GM12878 (cell line): ENCODE measurements around the gene DGKE. TPM values are rescaled to one million over a fixed set of nuclear protein-coding genes. Genes with fewer than 3 reads are reported as not detected.
A peak's percentile ranks its signal among the peaks of the same experiment; 100 is the strongest.

Experiments used
- ATAC-seq: fragments of 200-7000 bp; cut with Tn5 transposase; 3 replicates; pipeline ENCODE4 v1.9.1; 2020; ENCODE audit warnings: mild to moderate bottlenecking, moderate library complexity
- BruUV-seq: library from RNA; stranded (reverse); fragments of 400-500 nt; replicated peaks from 2 replicates; lab custom pipeline; 2021; lab: Mats Ljungman, UMichigan
- CTCF ChIA-PET: fragments of 300-600 bp; sonication (Branson Sonifier 250); formaldehyde crosslinking; extraction: SDS; loops from one replicate; lab custom pipeline; 2021; ENCODE audit warnings: inconsistent platforms; lab: Yijun Ruan, JAX
- POLR2A ChIA-PET: fragments of 350-600 bp; formaldehyde crosslinking; extraction: SDS; loops from one replicate; lab custom pipeline; 2021; ENCODE audit warnings: inconsistent platforms; lab: Charles Lee
- RAD21 ChIA-PET: fragments of 300-600 bp; sonication (Branson Sonifier 250); formaldehyde crosslinking; loops from one replicate; lab custom pipeline; 2023; ENCODE audit warnings: antibody characterized with exemption; ENCODE audit not compliant: unreplicated experiment; lab: Charles Lee
- SMC1A ChIA-PET: fragments of 300-600 bp; sonication (Branson Sonifier 250); formaldehyde crosslinking; loops from one replicate; lab custom pipeline; 2023; ENCODE audit not compliant: unreplicated experiment, uncharacterized antibody; lab: Charles Lee
- DNase-seq: peaks from one replicate; pipeline ENCODE4 v3.0.0-alpha.2; 2011; ENCODE audit warnings: low read depth, low spot score
- FAIRE-seq: peaks from 3 replicates; lab custom pipeline; 2011; peaks lifted over from hg19 to GRCh38; lab: Jason Lieb, UNC
- H2AFZ ChIP-seq: 2 replicates; pipeline ENCODE4 v1.6.0; 2011; ENCODE audit warnings: low read depth, low read length, control low read depth; ENCODE audit not compliant: control insufficient read depth
- H3K27ac ChIP-seq: 2 replicates; pipeline ENCODE4 v1.5.1; 2011; ENCODE audit warnings: control low read depth; ENCODE audit not compliant: control insufficient read depth, insufficient read depth
- H3K27me3 ChIP-seq, 2 experiments: replicated peaks in 1 of 2; 2 replicates each; pipeline versions ENCODE4 v1.6.0 to v1.6.1; 2011; ENCODE audit warnings: low read length in 1 of 2; ENCODE audit not compliant: control insufficient read depth in 2 of 2, insufficient read depth in 2 of 2
- H3K36me3 ChIP-seq, 2 experiments: 2 replicates each; pipeline ENCODE4 v1.5.1; 2011; ENCODE audit warnings: low read length in 1 of 2; ENCODE audit not compliant: control insufficient read depth in 2 of 2, insufficient read depth in 2 of 2
- H3K4me1 ChIP-seq: 2 replicates; pipeline ENCODE4 v1.6.1; 2011; ENCODE audit warnings: mild to moderate bottlenecking, low read length, moderate library complexity, mixed read lengths; ENCODE audit not compliant: control insufficient read depth, insufficient read depth
- H3K4me2 ChIP-seq: 2 replicates; pipeline ENCODE4 v1.6.0; 2011; ENCODE audit warnings: control low read depth; ENCODE audit not compliant: control insufficient read depth, insufficient read depth
- H3K4me3 ChIP-seq: fragments of 200-600 bp; sonication (generic); 2 replicates; pipeline ENCODE4 v1.5.1; 2016
- H3K79me2 ChIP-seq: 2 replicates; pipeline ENCODE4 v1.6.0; 2011; ENCODE audit warnings: low read length; ENCODE audit not compliant: control insufficient read depth, insufficient read depth
- H3K9ac ChIP-seq: 2 replicates; pipeline ENCODE4 v1.8.0; 2011; ENCODE audit warnings: low read length, control low read depth, mixed read lengths; ENCODE audit not compliant: control insufficient read depth, insufficient read depth
- H3K9me3 ChIP-seq: replicated peaks from 3 replicates; pipeline ENCODE4 v1.5.1; 2011; ENCODE audit warnings: mild to moderate bottlenecking, low read length; ENCODE audit not compliant: control insufficient read depth, insufficient read depth
- H4K20me1 ChIP-seq: 2 replicates; pipeline ENCODE4 v1.6.0; 2011; ENCODE audit not compliant: control insufficient read depth, insufficient read depth
- ATF3 ChIP-seq: IDR thresholded peaks from 2 replicates; pipeline ENCODE4 v1.6.1; 2011; ENCODE audit warnings: low read depth, mild to moderate bottlenecking, low read length, moderate library complexity, borderline replicate concordance; ENCODE audit errors: extremely low read depth
- BCL11A ChIP-seq: IDR thresholded peaks from 2 replicates; pipeline ENCODE4 v1.6.1; 2011; ENCODE audit warnings: low read depth, low read length
- MYC ChIP-seq: IDR thresholded peaks from 2 replicates; pipeline ENCODE4 v1.6.1; 2011; ENCODE audit warnings: mild to moderate bottlenecking, low read length, moderate library complexity, inconsistent platforms; ENCODE audit not compliant: insufficient read depth, insufficient replicate concordance, insufficient read length, severe bottlenecking
- NR2C2 ChIP-seq: IDR thresholded peaks from 2 replicates; pipeline ENCODE4 v1.6.1; 2011; ENCODE audit warnings: borderline replicate concordance, low read depth; ENCODE audit not compliant: control insufficient read depth, insufficient read length
- ZNF274 ChIP-seq: IDR thresholded peaks from one replicate; pipeline ENCODE4 v1.8.0; 2011; ENCODE audit not compliant: insufficient read length, insufficient read depth
- WGBS: methylation state at CpG from one replicate; pipeline ENCODE4 v1.1.6; 2016; ENCODE audit warnings: low lambda C conversion rate; ENCODE audit not compliant: insufficient replicate concordance, insufficient coverage; ENCODE audit errors: missing lambda C conversion rate; 5-methylcytosine and 5-hydroxymethylcytosine counted together
- in situ Hi-C: fragments of 300-500 bp; cut with MboI; formaldehyde crosslinking; loops from 9 replicates; pipeline ENCODE4 v1.14.3; 2018; ENCODE audit warnings: mixed read lengths
- intact Hi-C: fragments of 100-400 bp; cut with micrococcal nuclease; formaldehyde crosslinking; loops from one replicate; pipeline ENCODE4 v1.14.2; 2022; ENCODE audit not compliant: unreplicated experiment
- polyA plus RNA-seq, 11 experiments: library from polyadenylated mRNA; depleted of rRNA in 4 of 11; unstranded in 6 of 11; stranded (reverse) in 5 of 11; fragments of >200 nt; fragmentation: Nextera tagmentation in 4 of 11; fragmentation: Illumina TruSeq in 1 of 11; extraction: Ambion mirVana in 4 of 11; extraction: Trizol in 1 of 11; gene quantifications; 1 replicate in 1 of 11; 2 replicates in 10 of 11; pipeline versions ENCODE4 v1.2.1 to v1.2.3, GENCODE V29; 2011 to 2016; ENCODE audit warnings: inconsistent platforms in 2 of 11, missing spikeins in 2 of 11, low read depth in 1 of 11
- total RNA-seq, 4 experiments: library from RNA; depleted of rRNA in 3 of 4; stranded (reverse); fragments of >200 nt in 3 of 4; fragmentation: Illumina TruSeq in 1 of 4; extraction: Trizol in 1 of 4; gene quantifications; 2 replicates each; pipeline versions ENCODE4 v1.2.1 to v1.2.3, GENCODE V29; 2013 to 2021
- TF ChIP-seq, protein P1 (sequence below): fragments of 450-650 bp; conservative IDR thresholded peaks from 2 replicates; pipeline ENCODE4 v1.6.1; 2017; ENCODE audit warnings: mild to moderate bottlenecking, moderate library complexity

The DGKE gene
- total and polyA plus RNA-seq, 10 of the 15 experiments (the other 5 are each of a cell fraction or from before 2014, with no cell fraction given): 2.8 to 18.0 (median 11.6) TPM

DNA sequence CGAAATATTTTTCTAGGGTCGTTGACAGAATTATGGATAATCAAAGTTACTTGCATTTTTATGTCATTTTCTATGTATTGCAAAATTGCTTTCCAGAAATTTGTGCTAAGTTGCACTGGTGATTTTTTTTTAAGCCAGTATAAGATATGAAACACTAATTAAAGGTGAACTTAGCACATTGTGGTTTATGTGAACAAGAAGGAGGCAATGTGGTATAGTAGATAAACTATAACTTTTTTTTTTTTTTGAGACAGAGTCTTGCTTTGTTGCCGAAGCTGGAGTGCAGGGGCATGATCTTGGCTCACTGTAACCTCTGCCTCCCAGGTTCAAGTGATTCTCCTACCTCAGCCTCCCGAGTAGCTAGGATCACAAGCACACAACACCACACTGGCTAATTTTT lies 13.2 kb downstream of the DGKE start:
- SMC1A ChIA-PET: interaction anchor here (1.3 kb wide), 1 partner anchor 11 kb away, joined by 3 read pairs; no protein-coding TSS in a partner anchor
- Histone ChIP-seq H3K27ac (no peak overlapping the region), H3K4me1 (peaks cover 14% of the 10 kb centered on the region), H3K4me2 (no peak overlapping the region), H3K79me2 (no peaks in the 10 kb centered on the region; the same call in none of the 2 replicates), H3K4me3 (no peak overlapping the region), H3K36me3 (peaks cover 3 to 10% of the 10 kb centered on the region in 2 experiments; a peak in 3 of 4 replicates), H3K27me3 (no peaks in the 10 kb centered on the region), H4K20me1 (no peaks in the 10 kb centered on the region), H2AFZ (no peak overlapping the region), H3K9ac (no peak overlapping the region), H3K9me3 (no peaks in the 10 kb centered on the region)
- ATAC-seq: no peak
- BruUV-seq: TSS peak; percentile 3
- RAD21 ChIA-PET: no interaction called here
- no peak for DNase-seq
- POLR2A ChIA-PET: no interaction called here
- 98% methylated on average over 4 of the region's 4 CpGs for WGBS
- in situ Hi-C loops: no loop called here
- intact Hi-C loops: no loop called here
- TF ChIP-seq ZNF274: no peak
- TF ChIP-seq BCL11A: no peak
- TF ChIP-seq NR2C2: no peak
- TF ChIP-seq MYC: no peak
- no peak for TF ChIP-seq ATF3
- TF ChIP-seq, protein P1, sequence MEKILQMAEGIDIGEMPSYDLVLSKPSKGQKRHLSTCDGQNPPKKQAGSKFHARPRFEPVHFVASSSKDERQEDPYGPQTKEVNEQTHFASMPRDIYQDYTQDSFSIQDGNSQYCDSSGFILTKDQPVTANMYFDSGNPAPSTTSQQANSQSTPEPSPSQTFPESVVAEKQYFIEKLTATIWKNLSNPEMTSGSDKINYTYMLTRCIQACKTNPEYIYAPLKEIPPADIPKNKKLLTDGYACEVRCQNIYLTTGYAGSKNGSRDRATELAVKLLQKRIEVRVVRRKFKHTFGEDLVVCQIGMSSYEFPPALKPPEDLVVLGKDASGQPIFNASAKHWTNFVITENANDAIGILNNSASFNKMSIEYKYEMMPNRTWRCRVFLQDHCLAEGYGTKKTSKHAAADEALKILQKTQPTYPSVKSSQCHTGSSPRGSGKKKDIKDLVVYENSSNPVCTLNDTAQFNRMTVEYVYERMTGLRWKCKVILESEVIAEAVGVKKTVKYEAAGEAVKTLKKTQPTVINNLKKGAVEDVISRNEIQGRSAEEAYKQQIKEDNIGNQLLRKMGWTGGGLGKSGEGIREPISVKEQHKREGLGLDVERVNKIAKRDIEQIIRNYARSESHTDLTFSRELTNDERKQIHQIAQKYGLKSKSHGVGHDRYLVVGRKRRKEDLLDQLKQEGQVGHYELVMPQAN: no peak
- no peak for FAIRE-seq
- CTCF ChIA-PET: no interaction called here
